Activated CD4-positive, alpha-beta T cell treated with anti-CD3 and anti-CD28 coated beads, Interleukin-2, Interleukin-4, amounts not matched to agents 100 ng/mL and 50 ng/mL, durations not matched to agents 16 hours and 8 hours (primary cell): ENCODE data around the gene ELL2.

Experiments used
- DNase-seq: peaks from one replicate; pipeline ENCODE4 v3.0.0-alpha.2; 2020; ENCODE audit warnings: low spot score

The ELL2 gene

GRCh38 chr5:95880081-95880926 is 81.3 kb downstream of the ELL2 start:
- DNase-seq: no peak

DNA sequence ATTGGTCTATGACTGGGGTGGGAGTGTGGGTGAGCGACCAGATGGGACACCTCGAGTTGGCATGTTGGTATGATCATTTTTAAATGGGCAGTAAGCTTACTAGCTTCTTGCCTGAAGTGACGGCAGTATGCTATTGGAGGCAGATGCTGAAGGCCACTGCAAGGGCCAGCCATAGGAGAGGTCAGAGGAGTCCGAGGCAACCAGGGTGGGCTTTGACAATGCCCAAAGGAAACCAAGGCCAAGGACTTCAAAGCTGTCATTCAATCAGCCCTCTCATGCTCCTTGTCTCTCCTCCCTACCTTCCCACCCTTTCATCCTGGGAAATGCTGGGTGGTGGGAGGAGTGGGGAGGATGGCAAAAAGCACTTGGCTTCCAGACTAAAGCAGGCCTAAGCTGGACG is 82.0 kb downstream of the ELL2 start:
- no peak for DNase-seq

DNA sequence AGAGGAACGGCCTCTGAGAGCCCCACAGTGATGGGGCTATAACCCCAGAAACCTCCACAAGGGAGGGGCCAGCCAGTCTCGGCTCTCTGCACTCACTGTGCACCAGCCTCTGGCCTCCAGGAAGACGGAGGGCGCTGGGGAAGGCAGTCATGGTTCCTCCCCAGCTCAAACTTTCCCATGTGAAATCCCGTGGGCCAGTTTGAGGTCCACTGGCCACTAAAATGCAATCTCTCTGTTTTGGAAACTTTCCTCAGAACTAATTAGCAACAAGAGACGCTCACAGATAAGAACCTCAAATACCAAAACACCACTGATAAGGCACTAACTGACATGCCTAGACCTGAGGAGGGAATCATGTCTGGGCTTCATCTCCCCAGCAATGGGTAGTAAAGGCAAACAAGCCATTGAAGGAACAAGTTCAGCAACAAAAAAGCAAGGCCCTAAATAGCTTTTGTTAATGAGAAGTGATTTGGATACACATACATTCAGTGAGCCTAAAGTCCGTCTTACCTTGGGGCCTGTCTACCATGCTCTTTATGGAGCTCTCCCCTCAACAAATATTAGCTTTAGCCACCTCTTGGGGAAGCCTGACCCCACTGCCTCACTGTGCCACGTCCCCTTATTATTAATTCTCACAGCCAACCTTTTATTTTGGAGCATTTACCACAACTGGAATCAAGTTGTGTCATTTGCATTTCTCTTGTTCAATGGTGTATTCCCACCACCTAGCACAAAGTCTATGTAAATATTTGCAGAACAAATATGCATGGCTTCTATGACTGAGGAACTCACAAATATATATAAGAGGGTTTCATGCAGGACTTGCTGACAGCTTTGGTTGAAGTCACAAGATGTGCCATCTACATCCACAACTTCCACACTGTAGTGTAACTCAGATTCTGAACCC is 83.0 kb downstream of the ELL2 start:
- DNase-seq: no peak

DNA sequence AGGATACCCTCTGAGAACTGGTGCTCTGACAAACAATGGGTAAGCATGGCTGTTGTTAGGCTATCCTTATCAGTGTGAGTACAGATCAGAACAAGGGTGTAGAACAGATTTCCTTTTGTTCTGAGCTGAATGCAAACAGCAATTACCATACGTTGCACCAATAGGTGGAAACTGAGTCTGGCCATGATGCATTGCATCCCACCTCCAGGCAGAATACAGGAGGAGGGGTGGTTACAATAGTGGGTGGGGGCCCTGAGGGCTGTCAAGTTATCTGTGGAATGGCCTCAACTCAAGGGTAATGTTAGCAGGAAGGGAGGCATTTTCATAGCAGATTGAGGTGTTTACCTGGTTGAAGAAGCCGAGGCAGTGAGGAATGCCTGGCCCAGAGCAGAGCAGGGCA is 84.9 kb downstream of the ELL2 start:
- no peak for DNase-seq

DNA sequence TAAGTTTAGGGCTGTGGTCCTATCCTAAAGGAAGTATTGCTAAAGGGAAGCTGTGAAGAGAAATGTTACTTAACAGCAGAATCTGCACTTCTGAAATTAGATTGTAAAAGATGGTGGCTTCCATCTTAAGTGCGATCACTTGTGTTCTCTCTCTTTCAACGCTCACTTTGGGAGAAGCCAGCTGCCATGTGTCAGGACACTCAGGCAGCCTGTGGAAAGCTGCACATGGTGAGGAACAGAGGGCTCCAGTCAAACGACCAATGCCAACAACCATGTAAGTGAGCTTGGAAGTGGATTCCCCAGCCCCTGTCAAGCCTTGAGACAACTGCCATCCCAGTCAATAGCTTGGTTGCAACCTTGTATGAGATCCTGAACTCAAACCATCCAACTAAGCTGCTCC is 87.4 kb downstream of the ELL2 start:
- no peak for DNase-seq

DNA sequence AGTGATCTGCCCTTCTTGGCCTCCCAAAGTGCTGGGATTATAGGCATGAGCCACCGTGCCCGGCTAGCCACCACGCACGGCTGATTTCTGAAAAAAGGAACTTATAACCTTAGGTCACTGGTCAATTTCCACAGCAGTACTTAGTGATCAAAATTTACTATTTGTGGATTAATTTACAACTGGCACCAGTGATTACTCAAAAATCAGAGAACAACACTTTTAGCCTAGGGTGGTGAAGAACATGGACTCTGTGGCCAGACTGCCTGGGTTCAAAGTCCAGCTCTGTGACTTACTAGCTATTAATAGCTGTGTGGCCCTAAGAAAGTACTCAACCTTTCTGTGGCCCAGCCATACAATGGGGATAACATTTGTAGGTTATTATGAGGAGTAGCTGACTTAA is 88.3 kb downstream of the ELL2 start:
- DNase-seq: no peak

GRCh38 chr5:95872346-95873268 is 89.0 kb downstream of the ELL2 start:
- no peak for DNase-seq

- no peak for DNase-seq
Observed at GRCh38 chr5:95871146-95871806, 90.4 kb downstream of the ELL2 start.

DNA sequence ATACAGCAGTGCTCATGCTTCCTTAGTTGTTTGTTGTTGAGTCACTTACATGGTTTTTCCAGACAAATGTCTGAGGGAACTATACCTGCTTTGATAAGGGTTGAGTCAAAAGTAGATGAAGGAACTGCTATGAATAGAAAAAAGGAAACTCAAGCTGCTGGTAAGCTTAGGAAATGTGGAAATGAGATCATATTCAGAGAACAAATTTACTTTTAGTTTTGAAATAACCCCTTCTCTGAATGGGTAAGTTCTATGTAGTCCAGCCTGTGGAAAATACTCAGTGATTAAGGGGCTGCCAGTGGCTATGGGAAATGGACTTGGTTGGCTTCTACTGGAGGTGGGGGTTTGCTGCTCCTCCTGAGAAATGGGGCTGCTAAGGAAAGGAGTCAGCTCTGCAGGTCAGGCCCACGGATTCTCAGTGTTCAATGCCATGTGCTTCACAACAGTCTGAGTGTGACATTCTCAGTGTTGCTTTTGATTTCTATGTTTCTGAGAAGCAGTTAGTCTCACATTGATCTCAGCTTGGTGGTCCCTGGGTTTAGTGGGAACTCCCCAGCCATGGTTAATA is 91.5 kb downstream of the ELL2 start:
- DNase-seq: peak; percentile 81

DNA sequence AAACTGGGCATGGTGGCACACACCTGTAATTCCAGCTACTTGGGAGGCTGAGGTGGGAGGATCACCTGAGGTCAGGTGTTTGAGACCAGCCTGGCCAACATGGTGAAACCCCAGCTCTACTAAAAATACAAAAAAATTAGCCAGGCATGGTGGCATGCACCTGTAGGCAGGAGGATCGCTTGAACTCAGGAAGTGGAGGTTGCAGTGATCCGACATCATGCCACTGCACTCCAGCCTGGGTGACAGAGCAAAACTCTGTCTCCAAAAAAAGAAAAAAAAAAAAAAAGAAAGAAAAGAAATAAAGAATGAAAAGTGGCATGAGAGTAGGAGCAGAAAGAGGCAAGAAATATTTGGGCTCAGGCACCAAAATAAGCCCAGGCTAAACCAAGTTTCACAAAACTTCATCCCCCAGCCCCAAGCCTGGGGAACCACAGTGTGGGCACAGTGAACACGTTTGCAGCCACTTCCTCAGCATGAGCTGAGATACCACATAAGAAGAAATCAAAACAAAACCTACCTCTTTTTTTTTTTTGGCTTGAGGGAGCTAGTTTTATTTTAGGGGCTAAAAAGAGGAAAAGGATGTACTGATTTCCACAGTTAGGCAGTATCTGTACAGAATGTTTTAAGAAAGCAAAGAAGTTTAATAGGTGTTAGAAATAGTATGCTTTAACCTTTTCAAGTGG is 92.3 kb downstream of the ELL2 start:
- peak; percentile 77 for DNase-seq

DNA sequence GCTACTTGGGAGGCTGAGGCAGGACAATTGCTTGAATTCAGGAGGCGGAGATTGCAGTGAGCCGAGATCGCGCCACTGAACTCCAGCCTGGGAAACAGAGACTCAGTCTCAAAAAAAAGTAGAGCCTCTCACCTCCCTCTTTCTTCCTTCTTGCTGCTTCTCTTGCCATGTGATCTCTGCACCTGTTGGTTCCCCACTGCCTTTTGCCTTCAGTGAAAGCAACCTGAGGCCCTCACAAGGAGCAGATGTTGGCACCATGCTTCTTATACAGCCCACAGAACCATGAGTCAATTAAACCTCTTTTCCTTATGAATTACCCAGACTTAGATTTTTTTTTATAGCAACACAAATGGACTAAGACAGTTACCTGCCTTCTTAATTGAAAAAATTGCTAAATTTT is 93.5 kb downstream of the ELL2 start:
- DNase-seq: no peak

DNA sequence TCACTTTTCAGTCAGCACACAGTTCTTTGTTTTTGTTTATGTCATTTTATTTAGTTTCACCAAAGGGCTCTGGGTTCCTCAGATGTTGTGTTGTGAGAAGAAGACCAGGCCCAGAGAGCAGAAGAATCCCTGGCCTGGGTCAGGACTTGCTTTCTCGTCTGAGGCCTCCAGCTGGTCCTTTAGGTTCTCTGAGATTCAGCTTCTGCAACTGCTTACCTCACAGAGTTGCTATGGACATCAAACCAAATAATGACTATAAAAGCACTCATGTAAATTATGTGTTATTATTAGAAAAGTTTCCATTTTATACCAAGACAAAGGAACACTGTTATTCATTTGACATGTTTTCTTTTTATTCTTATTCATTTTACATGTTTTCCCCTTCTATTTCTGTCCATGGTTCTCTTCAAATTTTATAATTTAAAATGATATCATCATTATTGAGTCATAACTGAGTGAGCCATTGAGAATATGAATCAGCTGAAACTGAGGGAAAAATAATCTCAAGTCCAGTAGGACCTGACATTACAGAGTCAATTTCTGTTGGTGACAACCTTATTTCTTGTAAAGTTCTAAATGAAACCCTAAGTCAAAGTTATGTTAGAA is 95.1 kb downstream of the ELL2 start:
- no peak for DNase-seq

DNA sequence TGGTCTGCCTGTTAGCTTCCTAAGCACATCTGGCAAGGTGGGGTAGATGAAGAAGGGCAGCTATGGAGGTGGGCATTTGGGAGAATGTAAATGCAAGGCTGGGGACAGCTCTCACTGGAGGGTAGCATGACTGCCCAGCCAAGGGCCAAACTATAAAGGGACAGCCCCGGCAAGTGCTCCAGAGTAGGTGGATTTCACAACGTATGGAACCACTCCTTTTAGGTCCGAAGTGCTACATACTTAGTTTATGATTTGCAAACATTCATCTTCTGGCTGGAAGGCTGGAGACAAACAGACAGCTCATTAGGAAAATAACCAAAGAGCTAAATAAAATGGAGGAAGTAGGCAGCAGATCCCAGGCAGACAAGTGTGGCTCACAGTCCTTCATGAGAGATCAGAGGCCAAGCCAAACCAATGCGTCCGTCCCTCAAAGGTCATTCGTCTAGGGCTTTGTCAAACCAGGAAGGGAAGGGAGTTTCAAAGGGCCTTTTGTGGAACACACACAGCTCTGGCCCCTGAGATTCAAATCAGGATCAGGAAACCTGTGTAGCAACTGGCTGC is 96.6 kb downstream of the ELL2 start:
- DNase-seq: no peak

DNA sequence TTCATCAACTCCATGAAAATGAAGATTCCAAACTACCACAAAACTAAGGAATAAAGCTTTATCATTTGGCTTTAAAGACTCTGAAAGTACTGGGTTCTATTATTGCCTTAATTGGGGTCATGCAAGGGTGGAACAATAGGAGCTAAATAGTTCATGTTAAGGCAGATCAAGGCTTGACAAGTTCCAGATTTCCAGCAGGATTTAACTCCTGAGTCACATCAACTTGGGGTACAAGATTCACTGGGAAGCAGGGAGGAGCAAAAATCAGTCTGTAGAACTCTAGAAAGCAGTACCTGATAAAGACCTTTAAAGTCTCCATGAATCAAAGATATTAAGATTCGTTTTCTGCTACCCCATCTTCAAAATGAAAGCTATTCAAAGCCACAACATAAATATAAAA is 97.2 kb downstream of the ELL2 start:
- DNase-seq: no peak

DNA sequence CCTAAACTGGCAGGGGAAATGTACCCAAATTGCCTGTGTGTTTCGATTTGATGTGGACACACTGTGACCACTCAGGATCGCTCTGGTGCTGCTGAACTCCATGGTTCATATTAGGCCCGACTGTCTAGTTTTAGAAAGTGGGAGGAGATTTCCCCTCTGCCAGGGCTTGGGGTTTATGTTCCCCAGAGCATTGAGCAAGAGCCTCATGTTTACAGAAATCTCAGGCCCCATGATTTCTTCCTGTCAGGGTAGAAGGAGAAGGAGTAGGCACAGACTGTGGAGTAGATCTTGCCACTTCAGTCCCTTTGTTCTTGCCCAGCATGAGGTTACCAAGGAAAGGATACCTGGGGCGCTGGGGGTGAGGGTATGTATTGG is 98.3 kb downstream of the ELL2 start:
- peak; percentile 15 for DNase-seq

DNA sequence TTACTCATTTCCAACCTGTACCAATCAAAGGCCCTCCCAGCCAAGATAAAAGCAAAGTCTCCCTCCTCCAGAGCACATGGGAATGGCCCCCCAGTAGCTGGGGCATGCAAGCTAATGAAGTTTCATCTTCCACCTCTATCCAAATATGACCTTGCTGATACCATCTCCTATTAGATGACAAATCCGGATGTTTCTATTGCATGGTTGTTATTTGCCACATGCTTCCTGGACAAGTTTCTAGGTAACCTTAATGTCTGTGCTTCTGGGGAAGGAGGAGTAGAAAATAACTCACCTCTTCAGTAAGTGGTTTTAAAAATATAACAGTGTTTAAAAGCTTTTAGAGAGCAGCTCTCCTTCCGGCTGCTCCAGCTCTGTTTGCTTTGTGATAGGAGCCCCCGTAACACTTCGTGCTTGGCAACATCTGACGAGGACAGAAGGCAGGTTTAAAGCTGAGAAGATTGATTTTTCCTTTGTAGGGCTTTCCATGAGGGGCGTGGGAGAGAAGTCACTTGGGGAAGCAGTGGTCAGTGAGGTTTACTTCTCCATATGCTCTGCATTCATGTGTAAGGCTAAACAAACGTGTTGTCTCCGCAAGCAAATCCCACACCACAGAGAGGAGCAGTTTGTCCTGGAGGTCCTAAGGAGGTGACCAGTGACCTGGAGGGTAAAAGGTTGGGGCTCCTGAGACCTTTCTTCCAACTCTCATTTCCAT is 98.8 kb downstream of the ELL2 start:
- peak; percentile 47 for DNase-seq

DNA sequence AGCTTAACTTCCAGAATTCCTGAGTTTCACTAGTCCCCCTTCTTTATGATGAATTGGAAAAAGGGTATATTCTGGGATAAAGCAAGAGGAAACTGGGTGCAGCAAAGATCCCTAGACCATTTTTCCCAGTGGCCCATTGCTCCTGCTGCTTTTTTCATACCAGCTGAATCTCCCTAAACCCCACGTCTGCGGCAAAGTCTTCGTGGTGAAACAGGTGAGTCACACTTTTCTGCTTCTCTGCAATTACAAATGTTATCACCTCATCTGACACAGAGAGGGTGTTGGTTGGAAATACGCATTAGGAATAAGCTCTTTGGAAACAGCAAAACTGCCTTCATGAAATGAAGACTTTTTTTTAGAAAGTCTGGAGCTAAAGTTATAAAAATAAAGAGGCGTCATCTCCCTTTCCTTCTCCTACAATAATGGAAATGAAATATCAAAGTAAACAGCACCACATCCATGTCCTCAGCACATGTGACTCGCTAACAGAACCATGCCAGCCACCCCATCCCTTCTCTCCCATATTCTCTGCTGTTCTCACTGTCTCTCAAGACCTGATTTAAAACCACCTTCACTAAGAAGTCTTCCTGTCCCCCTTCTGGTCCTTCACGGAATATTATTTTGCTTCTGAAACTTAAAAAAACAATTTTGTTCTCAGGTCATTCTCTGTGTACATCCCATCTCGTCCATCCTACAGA is 99.6 kb downstream of the ELL2 start:
- peak; percentile 74 for DNase-seq

DNA sequence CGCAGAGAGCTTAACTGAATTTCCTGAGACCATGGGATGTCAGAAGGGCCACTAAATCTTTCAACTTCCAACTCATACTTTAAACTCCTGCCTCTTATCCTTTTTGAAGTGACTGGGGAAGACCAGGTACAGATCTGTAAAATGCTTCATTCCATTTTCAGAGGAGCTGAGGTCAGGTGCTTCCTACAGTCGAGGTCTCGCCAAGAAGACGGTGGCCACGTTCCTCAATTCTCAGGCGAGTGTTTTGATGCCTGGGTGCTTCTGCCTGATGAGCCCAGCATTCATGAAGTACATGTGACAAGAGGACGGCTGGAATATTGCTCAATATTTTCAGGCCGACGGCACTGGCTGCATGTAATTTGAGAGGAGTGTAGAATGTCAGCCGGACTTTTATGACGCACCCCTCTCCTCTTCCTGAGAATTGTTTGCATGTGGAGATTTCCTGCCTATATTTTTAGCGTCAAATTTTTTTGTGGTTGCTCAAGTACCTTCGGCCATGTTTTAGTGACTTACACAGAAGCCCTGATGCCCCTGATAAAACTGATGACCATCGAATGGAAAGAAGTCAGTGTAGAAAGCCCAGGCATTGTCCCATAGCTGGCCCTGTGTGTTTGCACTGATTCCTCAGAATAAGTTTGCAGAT is 100.3 kb downstream of the ELL2 start:
- DNase-seq: peak; percentile 38
